ENCODE results near the gene SWI5. TPM values are rescaled to one million over a fixed set of nuclear protein-coding genes. Genes with fewer than 3 reads are reported as not detected.
"Not testable (repeated sequence)": the region's sequence is repeated elsewhere in the genome, so short reads cannot be mapped to it uniquely, and the experiment has no call there.

Gene SWI5
- 10 to 100 TPM; 17.2 to 18.4 TPM for total RNA-seq
- long read RNA-seq, partial matches to known transcripts = 1 of 3 reads
- long read RNA-seq, other reads (novel, unspliced or antisense) = 1 of 3 reads

GRCh38 chr9:128276008-128276573 lies at the start of gene SWI5:
Gene SWI5, plus strand, starts transcription at chr9:128276276.
- ATAC-seq (peak; percentile 95 to 98), DNase-seq (peak; percentile 100)
- intact Hi-C loops (cut with DNase I) = loop anchor here in 1 of 2 donors (5.0 kb wide), 1 partner anchor 46 kb away; the partner anchor contains the start of genes COQ4 and TRUB2

- DNase-seq = no peak
- intact Hi-C loops (cut with DNase I) = no loop called here
- no peak for ATAC-seq
These were observed 49.7 kb upstream of the SWI5 start for GRCh38 chr9:128226412-128226801.

GRCh38 chr9:128230897-128231296 lies 45.2 kb upstream of the SWI5 start:
- intact Hi-C loops (cut with DNase I); DNase-seq; ATAC-seq: not testable (repeated sequence)

- DNase-seq (no peak), ATAC-seq (peak in 1 of 2 donors; percentile 31)
- intact Hi-C loops (cut with DNase I) = no loop called here
These were observed 44.2 kb upstream of the SWI5 start for GRCh38 chr9:128231638-128232527.

GRCh38 chr9:128232528-128233428 lies 43.3 kb upstream of the SWI5 start:
- intact Hi-C loops (cut with DNase I) = no loop called here
- no peak for DNase-seq
- peak; percentile 38 to 40 for ATAC-seq

- intact Hi-C loops (cut with DNase I) = no loop called here
- peak in 1 of 2 donors; percentile 15 for ATAC-seq
- DNase-seq = no peak
These were observed 42.2 kb upstream of the SWI5 start for GRCh38 chr9:128233817-128234406.

GRCh38 chr9:128242124-128242523 lies 34.0 kb upstream of the SWI5 start:
- DNase-seq (no peak), ATAC-seq (no peak)
- intact Hi-C loops (cut with DNase I) = no loop called here

- DNase-seq (peak; percentile 50), ATAC-seq (peak in 1 of 2 donors; percentile 27)
- intact Hi-C loops (cut with DNase I) = no loop called here
These were observed 33.3 kb upstream of the SWI5 start for GRCh38 chr9:128242828-128243214.

GRCh38 chr9:128243215-128244018 lies 32.7 kb upstream of the SWI5 start:
- DNase-seq (no peak), ATAC-seq (peak; percentile 9 to 41)
- intact Hi-C loops (cut with DNase I) = no loop called here

GRCh38 chr9:128244091-128244836 lies 31.8 kb upstream of the SWI5 start:
- no peak for DNase-seq
- intact Hi-C loops (cut with DNase I) = no loop called here
- ATAC-seq = peak; percentile 3 to 6

GRCh38 chr9:128244837-128245231 lies 31.2 kb upstream of the SWI5 start:
- DNase-seq (peak; percentile 86), ATAC-seq (peak; percentile 79 to 82)
- intact Hi-C loops (cut with DNase I) = no loop called here

GRCh38 chr9:128245421-128246151 lies 30.5 kb upstream of the SWI5 start:
- ATAC-seq = peak in 1 of 2 donors; percentile 35
- intact Hi-C loops (cut with DNase I) = no loop called here
- DNase-seq = peak; percentile 70

- DNase-seq = no peak
- ATAC-seq = no peak
- intact Hi-C loops (cut with DNase I) = no loop called here
These were observed 29.6 kb upstream of the SWI5 start for GRCh38 chr9:128246471-128246870.

GRCh38 chr9:128247226-128247803 lies 28.8 kb upstream of the SWI5 start:
- no peak for ATAC-seq
- no peak for DNase-seq
- intact Hi-C loops (cut with DNase I) = no loop called here

GRCh38 chr9:128249558-128249907 lies 26.5 kb upstream of the SWI5 start:
- intact Hi-C loops (cut with DNase I) = no loop called here
- ATAC-seq (no peak), DNase-seq (no peak)
